ENCODE data around the gene ARRDC3. TPM values are rescaled to one million over a fixed set of nuclear protein-coding genes. Genes with fewer than 3 reads are reported as not detected.

Gene ARRDC3
- total RNA-seq, 1 donor, result 120 TPM

GRCh38 chr5:91318724-91319123 lies 64.4 kb downstream of the ARRDC3 start:
- DNase-seq (ENCODE audit: low read depth), result no peak
- no peak overlapping the region for H3K4me3 ChIP-seq (ENCODE audit: low read depth, low read length)
- no peak for TF ChIP-seq CTCF (IDR thresholded peaks at IDR 0.05; ENCODE audit: insufficient read depth, low read length)
